Kidney epithelial cell (primary cell): Measurements from ENCODE around the gene XRCC4. TPM values are rescaled to one million over a fixed set of nuclear protein-coding genes. Genes with fewer than 3 reads are reported as not detected.

Experiments
- DNase-seq: peaks from one replicate; pipeline ENCODE4 v3.0.0-alpha.2; 2010; ENCODE audit warnings: low read depth
- H3K27me3 ChIP-seq: 2 replicates; pipeline ENCODE4 v1.6.0; 2011; ENCODE audit warnings: low read length; ENCODE audit not compliant: control insufficient read depth, insufficient read depth
- H3K36me3 ChIP-seq: 2 replicates; pipeline ENCODE4 v1.5.1; 2011; ENCODE audit warnings: low read length; ENCODE audit not compliant: control insufficient read depth, insufficient read depth
- H3K4me3 ChIP-seq: 2 replicates; pipeline ENCODE4 v1.5.1; 2011; ENCODE audit warnings: low read depth, mild to moderate bottlenecking, control low read depth, low read length
- CTCF ChIP-seq: IDR thresholded peaks from 2 replicates; pipeline ENCODE4 v1.5.1; 2011; ENCODE audit warnings: mild to moderate bottlenecking, moderate library complexity, low read length, control low read depth, inconsistent platforms; ENCODE audit not compliant: insufficient read depth, poor library complexity, severe bottlenecking
- total RNA-seq: library from RNA; depleted of rRNA; stranded (reverse); fragments of >200 nt; gene quantifications from 2 replicates; pipeline ENCODE4 v1.2.3, GENCODE V29; 2015

The XRCC4 gene
- total RNA-seq, 1 donor from 2014 or later: 7.6 TPM

- H3K27me3 ChIP-seq: no peaks in the 10 kb centered on the region
- no peak overlapping the region for H3K4me3 ChIP-seq
- DNase-seq: no peak
- TF ChIP-seq CTCF: no peak
- peaks cover 1% of the 10 kb centered on the region for H3K36me3 ChIP-seq
These were observed 28.5 kb upstream of the XRCC4 start for GRCh38 chr5:83048811-83049210.

DNA sequence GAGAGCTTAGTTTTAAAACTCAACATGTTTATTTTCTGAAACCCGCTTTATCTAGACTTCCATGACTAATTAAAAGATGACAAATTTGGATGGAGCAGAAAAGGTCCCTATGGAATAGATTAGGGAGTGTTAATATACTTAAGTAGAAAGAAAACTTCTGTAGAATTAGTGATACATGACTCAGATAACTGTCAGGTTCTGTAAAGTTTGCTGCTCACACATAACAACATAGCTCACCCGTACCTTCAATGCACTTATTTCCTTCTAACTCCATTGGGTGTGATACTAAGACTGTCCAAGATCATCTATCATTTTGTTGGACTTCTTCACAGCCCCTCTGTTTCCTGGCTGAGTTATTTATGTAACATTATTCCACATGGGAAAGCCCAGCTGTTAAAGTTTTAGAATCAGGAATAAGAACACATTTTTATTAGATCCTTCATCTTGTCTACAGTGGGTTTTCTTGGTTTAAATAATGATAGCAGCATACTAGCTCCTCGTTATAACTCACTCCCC lies 27.9 kb upstream of the XRCC4 start:
- no peak overlapping the region for H3K4me3 ChIP-seq
- H3K36me3 ChIP-seq: peaks cover 1% of the 10 kb centered on the region
- no peaks in the 10 kb centered on the region for H3K27me3 ChIP-seq
- no peak for TF ChIP-seq CTCF
- no peak for DNase-seq

DNA sequence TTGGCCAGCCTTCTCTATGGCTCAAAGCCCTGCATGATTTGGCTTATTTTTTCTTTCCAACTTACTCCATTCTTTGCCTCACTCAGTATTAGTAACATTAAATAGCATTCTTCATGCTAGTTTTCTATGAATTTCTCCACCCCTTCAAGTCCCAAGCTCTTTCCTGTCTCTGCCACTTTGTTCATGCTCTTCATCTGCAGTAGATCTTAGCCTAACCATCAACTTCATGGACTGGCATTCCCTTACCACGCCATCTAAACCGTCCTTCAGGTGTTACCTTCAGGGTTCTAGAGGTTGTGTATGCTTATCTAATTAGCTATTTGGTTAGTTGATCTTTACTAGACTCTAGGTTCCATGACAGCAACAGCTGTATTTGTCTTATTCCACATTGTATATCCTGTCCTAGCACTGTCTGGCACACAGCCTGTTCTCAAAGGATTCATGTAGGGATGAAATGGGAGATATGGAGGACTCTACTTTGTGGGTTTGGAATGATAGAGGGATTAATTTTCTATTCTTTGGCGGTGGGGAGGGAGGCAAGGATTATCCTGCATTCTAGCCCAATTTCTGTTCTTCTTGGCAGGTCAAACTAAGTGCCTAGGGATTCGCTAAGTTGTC lies 26.5 kb upstream of the XRCC4 start:
- DNase-seq: no peak
- TF ChIP-seq CTCF: no peak
- no peak overlapping the region for H3K4me3 ChIP-seq
- no peaks in the 10 kb centered on the region for H3K27me3 ChIP-seq
- peaks cover 1% of the 10 kb centered on the region for H3K36me3 ChIP-seq

GRCh38 chr5:83055166-83055565 lies 22.2 kb upstream of the XRCC4 start:
- no peak for DNase-seq
- Histone ChIP-seq H3K36me3 (peaks cover 1% of the 10 kb centered on the region), H3K27me3 (no peaks in the 10 kb centered on the region), H3K4me3 (no peak overlapping the region)
- no peak for TF ChIP-seq CTCF

- H3K27me3 ChIP-seq: no peaks in the 10 kb centered on the region
- no peak for TF ChIP-seq CTCF
- DNase-seq: no peak
- no peak overlapping the region for H3K4me3 ChIP-seq
- no peaks in the 10 kb centered on the region for H3K36me3 ChIP-seq
These were observed 18.6 kb upstream of the XRCC4 start for GRCh38 chr5:83058726-83059125.

- Histone ChIP-seq H3K4me3 (no peak overlapping the region), H3K36me3 (no peaks in the 10 kb centered on the region), H3K27me3 (no peaks in the 10 kb centered on the region)
- no peak for DNase-seq
- no peak for TF ChIP-seq CTCF
These were observed 18.0 kb upstream of the XRCC4 start for GRCh38 chr5:83059341-83059740.
